Umbilical cord (tissue), 2 donors: ENCODE results near the gene BMS1. TPM values are rescaled to one million over a fixed set of nuclear protein-coding genes. Genes with fewer than 3 reads are reported as not detected.
"Not testable (repeated sequence)": the region's sequence is repeated elsewhere in the genome, so short reads cannot be mapped to it uniquely, and the experiment has no call there.

Experiments used
- DNase-seq: peaks from one replicate; pipeline ENCODE4 v3.0.0-alpha.2; 2015; ENCODE audit warnings: low spot score
- total RNA-seq: library from RNA; depleted of rRNA; stranded (reverse); fragments of >200 nt; gene quantifications from one replicate; pipeline ENCODE4 v1.2.3, GENCODE V29; 2014; ENCODE audit warnings: low replicate concordance; ENCODE audit not compliant: insufficient read depth

The BMS1 gene, protein sequence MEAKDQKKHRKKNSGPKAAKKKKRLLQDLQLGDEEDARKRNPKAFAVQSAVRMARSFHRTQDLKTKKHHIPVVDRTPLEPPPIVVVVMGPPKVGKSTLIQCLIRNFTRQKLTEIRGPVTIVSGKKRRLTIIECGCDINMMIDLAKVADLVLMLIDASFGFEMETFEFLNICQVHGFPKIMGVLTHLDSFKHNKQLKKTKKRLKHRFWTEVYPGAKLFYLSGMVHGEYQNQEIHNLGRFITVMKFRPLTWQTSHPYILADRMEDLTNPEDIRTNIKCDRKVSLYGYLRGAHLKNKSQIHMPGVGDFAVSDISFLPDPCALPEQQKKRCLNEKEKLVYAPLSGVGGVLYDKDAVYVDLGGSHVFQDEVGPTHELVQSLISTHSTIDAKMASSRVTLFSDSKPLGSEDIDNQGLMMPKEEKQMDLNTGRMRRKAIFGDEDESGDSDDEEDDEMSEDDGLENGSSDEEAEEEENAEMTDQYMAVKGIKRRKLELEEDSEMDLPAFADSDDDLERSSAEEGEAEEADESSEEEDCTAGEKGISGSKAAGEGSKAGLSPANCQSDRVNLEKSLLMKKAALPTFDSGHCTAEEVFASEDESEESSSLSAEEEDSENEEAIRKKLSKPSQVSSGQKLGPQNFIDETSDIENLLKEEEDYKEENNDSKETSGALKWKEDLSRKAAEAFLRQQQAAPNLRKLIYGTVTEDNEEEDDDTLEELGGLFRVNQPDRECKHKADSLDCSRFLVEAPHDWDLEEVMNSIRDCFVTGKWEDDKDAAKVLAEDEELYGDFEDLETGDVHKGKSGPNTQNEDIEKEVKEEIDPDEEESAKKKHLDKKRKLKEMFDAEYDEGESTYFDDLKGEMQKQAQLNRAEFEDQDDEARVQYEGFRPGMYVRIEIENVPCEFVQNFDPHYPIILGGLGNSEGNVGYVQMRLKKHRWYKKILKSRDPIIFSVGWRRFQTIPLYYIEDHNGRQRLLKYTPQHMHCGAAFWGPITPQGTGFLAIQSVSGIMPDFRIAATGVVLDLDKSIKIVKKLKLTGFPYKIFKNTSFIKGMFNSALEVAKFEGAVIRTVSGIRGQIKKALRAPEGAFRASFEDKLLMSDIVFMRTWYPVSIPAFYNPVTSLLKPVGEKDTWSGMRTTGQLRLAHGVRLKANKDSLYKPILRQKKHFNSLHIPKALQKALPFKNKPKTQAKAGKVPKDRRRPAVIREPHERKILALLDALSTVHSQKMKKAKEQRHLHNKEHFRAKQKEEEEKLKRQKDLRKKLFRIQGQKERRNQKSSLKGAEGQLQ
- 11.8 TPM for total RNA-seq

DNA sequence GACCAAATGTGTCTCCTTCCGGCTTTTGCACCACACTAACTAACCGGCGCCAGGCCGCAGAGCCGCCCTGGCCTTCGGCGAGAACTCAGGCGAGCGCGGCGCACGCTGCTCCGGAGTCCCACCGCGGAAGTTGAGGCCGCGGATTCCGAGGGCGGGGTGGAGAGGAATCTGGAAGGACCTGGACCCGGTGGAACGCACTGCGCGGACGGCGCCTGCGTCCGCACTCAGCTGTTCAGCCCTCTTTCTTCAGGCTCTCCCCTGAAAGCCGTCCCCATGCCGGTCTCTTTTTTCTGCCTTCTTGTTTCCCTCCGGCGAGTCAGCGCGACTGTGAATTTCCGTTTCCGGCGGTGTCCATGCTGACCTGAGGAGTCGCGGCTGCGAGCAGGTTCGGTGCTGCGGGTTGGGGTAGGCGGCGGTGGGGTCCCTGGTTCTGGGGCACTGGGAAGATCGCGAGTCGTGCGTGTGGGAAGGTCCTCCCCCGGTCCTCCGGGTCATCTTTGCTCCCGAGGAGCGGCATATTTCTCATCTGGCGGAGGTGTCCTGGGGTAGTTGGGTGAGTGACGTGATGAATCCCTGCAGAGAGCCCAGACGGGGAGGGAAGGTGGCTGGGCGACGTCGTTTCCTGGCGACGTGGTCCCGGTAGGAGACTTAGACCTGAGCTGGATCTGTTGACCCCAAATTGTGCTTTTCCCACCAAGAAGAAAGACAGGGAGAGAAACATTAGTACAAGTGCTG is at the start of gene BMS1:
TSS of gene BMS1 (plus strand) at position 350 of the 735 bp plus-strand sequence. CDS start 1,600 bp downstream, outside the sequence.
- peak; percentile 97 for DNase-seq

GRCh38 chr10:42734536-42734935 is 48.1 kb upstream of the BMS1 start:
- DNase-seq = no peak

- no peak for DNase-seq
Observed at GRCh38 chr10:42738679-42739078, 43.9 kb upstream of the BMS1 start.

DNA sequence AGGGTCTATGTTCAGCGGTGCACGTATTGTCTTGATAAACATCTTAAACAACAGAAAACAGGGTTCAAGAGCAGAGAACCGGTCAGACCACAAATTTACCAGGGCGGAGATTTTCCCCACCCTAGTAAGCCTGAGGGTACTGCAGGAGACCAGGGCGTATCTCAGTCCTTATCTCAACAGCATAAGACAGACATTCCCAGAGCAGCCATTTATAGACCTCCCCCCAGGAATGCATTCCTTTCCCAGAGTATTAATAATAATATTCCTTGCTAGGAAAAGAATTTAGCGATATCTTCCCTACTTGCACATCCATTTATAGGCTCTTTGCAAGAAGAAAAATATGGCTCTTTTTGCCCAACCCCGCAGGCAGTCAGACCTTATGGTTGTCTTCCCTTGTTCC is 41.1 kb upstream of the BMS1 start:
- DNase-seq = not testable (repeated sequence)

GRCh38 chr10:42743697-42744096 is 38.9 kb upstream of the BMS1 start:
- no peak for DNase-seq

DNA sequence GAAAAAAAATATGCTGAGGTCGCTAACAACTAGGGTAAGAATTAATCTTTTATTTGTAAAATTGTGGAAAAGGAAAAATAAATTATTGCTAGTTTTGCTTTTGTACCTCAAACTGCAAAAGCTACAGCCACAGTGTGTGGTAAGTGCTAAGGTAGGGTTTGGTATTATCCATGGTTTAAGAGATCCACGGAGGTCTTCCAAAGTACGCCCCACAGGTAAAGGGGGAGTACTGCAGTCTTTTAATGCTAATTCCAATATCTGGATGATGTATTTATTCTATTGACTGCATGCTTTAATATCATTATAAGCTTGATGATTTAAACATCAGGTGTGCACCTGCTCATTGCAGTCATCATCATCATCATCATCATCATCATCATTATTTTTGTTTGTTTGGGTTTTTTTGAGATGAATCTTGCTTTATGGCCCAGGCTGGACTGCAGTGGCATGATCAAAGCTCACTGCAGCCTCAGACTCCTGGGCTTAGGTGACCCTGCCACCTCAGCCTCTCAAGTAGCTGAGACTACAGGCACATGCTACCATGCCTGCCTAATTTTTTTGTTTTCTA is 38.4 kb upstream of the BMS1 start:
- no peak for DNase-seq

DNA sequence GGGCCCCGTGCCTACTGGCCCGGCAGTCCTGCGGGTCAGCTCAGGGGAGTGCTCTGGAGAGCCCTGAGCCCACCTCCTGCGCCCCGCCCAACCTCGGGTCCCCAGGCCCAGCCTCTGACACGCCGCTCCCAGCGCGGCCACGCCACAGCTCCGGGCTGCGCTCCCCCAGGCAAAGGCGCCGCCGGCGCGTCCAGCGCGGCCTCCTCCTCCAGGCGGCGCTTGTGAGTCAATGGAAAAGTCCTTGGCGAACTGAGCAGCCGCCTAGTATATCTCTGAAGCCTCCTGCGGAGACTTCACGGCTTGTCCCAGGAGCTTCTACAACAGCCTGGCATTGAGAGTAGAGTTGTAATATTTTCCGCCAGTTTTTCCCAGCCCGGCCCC is 29.5 kb upstream of the BMS1 start:
- peak; percentile 55 for DNase-seq

DNA sequence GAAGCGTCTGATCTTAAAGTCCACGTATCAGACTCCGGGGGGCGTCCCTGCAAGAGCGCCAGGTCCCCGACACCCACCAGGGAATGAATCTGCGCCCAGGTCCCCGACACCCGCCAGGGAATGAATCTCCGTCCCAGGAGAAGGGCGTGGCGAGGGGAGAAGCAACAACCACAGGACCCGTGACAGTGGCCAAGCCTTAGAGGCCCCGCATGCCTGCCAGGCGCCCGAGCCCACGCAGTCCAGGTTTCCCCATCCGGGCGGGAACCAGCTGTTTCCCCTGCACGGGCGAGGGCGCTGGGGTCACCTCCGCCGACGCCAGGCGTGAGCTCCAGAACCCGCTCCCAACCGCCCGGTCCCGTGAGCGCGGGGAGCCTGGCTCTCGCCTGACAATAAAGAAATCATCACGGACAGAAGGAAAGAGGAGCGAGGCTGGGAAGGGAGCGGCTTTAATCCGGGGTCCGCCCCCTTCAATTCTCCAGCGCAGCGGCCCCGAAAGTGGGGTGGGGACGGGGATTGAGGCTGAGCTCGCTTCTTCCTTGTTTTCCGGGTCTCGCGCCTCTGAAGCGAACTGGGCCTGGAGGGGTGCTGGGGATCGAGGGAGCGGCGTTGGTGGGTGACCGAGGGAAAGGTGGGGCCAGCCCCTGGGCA is 29.0 kb upstream of the BMS1 start:
- no peak for DNase-seq

DNA sequence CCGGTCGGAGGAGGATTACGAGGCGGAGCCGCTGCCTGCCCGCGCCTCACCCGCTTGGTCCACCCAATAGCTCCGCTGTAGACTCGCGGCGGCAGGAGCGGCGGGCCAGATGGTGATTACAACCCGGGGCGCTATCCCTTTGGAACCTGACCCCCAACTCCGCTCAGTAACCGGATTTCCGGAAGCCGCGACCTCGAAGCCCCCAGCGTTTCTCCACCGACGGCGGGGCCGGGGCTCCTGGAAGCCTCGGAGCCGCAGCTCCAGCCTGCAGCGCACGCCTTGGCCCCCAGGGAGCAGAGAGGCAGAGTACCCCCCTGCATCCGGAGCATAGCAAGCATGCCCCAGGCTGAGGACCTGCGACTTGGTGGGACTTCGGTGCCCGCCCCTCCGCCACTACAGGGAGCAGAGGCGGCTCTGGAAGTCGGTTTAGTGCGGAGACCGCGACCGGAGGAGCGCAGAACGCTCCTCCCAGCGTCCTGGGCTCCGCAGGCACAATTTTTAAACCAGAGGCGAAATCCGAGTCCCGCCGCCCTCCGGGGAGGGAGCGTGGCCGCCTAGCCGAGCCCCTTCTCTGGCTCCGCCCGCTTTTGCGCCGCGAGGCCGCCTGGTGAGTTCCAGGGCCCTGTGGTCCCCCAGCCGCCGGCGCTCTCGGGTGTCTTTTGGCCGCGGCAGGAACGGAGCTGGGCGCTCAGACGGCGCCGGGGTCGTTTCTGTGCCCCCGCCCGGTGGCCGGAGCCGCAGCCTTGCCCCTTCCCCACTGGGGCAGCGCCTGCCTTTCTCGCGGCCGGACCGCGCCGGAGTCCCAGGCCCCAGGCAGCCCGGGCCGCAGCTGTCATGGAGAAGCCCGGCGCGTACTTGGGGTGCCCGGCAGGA is 28.2 kb upstream of the BMS1 start:
- DNase-seq = peak; percentile 18

DNA sequence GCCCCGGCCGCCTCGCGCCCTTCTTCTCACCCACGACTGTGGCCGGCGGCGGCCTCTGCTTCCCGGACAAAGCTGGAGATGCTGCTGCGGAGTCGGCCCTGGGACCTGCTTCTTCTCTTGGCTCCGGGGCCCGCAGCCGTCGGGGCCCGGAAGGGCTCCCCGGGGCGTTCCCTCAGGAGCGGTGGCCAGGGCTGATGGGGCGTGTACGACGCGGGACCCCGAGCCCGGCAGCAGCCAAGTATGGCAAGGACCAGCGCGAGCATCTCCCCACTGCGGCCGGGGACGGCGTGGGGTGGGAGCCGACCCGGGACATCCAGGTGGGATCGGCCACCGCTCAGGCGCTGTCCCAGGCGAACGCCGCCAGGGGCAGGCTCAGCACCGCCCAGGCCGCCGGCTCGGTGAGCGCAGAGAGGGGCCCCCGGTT is 27.6 kb upstream of the BMS1 start:
- DNase-seq = no peak

DNA sequence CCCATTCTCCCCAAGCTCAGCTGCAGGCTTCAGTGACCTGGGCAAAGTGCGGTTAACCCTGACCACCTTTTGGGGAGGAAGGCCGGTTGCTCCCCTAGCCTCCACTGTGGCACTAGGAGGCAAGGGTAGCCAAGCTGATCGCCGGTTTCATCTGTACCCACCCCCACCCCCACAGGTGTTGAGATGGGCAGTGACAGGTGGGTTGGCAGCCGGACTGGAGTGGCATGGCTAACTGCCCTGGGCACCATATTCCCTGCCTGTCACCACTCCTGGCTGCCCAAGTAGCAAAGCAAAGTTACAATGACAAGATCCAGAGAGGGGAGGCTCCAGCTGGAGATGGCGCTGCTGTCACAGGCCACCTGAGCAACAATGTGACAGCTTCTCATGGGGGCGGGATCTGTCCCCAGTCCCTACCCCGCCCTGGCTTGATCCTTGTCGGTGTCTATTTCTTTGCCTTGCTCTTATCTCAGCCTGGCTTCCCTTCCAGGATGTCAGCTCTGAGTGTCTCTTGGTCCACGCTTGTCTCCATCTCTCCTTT is 27.0 kb upstream of the BMS1 start:
- no peak for DNase-seq

- DNase-seq = no peak
Observed at GRCh38 chr10:42767906-42768305, 14.7 kb upstream of the BMS1 start.

GRCh38 chr10:42768581-42769152 is 13.9 kb upstream of the BMS1 start:
- no peak for DNase-seq

GRCh38 chr10:42769173-42769572 is 13.4 kb upstream of the BMS1 start:
- DNase-seq = no peak

GRCh38 chr10:42769673-42770072 is 12.9 kb upstream of the BMS1 start:
- DNase-seq = no peak

GRCh38 chr10:42776681-42777080 is 5.9 kb upstream of the BMS1 start:
- DNase-seq = no peak

DNA sequence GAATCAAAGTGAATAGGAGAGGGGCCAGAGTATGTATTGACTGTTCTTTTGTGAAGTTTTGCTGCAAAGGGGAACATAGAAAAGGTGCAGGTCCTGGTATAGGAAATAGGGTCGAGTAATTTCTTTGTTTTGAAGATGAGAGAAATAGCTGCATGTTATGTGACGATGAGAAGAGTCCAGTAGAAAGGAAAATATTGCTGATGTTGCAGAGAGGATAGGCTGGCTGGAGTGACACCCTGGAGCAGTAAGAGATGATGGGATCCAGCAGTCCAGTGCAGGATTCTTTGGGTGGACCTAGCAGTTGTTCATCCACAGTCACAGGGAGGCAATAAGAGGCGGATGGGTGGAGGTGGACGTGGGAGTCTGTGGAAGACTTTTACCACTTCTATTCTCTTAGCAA is 2.1 kb upstream of the BMS1 start:
- no peak for DNase-seq

GRCh38 chr10:42781893-42782445 is 626 bp upstream of the BMS1 start:
- DNase-seq = no peak
